ENCODE measurements around the gene ANO3. TPM values are rescaled to one million over a fixed set of nuclear protein-coding genes. Genes with fewer than 3 reads are reported as not detected.

ANO3 gene
- total RNA-seq, 2 experiments from 2014 or later, result not detected

DNA sequence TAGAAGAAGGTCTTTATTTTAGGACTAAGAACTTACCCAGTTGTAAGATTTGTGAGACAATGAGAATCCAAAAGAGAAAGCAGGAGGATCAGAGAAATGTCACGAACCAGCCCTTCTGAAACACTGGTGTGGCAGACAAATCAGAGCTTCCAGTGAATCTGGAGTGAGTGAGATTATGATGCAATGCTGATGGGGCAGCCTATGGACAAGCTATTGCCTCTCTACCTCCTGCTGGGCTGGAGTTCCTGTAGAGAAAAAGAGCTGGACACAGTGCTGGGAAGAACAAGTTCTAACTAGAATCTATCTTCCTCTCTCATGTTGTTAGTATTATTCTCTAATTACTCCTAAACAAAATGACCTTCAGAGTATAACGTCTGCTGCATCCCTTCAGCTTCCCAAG is 12.0 kb upstream of the ANO3 start:
- ChIA-PET POLR2A (no interaction called here), CTCF (no interaction called here)
- DNase-seq (no peak), ATAC-seq (ENCODE audit: poor library complexity) (no peak)
- H3K27me3 ChIP-seq (ENCODE audit: control insufficient read depth in 1 of 2, insufficient read depth in 2 of 2, low read length in 2 of 2), result no peaks in the 10 kb centered on the region
- no peak overlapping the region for H3K4me3 ChIP-seq (ENCODE audit: low read length)
- Mint-ChIP-seq H3K36me3 (ENCODE audit: low read depth) (no peaks in the 10 kb centered on the region), H3K27ac (no peak overlapping the region), H3K4me3 (no peak overlapping the region), H3K9me3 (peaks cover 3% of the 10 kb centered on the region), H3K27me3 (no peaks in the 10 kb centered on the region), H3K4me1 (ENCODE audit: low read depth) (no peaks in the 10 kb centered on the region)
- TF ChIP-seq, protein P1, sequence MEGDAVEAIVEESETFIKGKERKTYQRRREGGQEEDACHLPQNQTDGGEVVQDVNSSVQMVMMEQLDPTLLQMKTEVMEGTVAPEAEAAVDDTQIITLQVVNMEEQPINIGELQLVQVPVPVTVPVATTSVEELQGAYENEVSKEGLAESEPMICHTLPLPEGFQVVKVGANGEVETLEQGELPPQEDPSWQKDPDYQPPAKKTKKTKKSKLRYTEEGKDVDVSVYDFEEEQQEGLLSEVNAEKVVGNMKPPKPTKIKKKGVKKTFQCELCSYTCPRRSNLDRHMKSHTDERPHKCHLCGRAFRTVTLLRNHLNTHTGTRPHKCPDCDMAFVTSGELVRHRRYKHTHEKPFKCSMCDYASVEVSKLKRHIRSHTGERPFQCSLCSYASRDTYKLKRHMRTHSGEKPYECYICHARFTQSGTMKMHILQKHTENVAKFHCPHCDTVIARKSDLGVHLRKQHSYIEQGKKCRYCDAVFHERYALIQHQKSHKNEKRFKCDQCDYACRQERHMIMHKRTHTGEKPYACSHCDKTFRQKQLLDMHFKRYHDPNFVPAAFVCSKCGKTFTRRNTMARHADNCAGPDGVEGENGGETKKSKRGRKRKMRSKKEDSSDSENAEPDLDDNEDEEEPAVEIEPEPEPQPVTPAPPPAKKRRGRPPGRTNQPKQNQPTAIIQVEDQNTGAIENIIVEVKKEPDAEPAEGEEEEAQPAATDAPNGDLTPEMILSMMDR (IDR thresholded peaks at IDR 0.05), result no peak
- no peak overlapping the region for H3K27ac ChIP-seq (ENCODE audit: low read depth in 1 of 2, low read length in 2 of 2)
- H3K36me3 ChIP-seq (ENCODE audit: insufficient read depth, low read length), result no peaks in the 10 kb centered on the region
- intact Hi-C loops (cut with DNase I, micrococcal nuclease), result no loop called here
- H3K9me3 ChIP-seq (ENCODE audit: control insufficient read depth in 1 of 2, insufficient read depth in 1 of 2, low read length in 2 of 2), result no peaks in the 10 kb centered on the region
- H3K4me1 ChIP-seq (ENCODE audit: insufficient read depth, low read length), result no peaks in the 10 kb centered on the region

DNA sequence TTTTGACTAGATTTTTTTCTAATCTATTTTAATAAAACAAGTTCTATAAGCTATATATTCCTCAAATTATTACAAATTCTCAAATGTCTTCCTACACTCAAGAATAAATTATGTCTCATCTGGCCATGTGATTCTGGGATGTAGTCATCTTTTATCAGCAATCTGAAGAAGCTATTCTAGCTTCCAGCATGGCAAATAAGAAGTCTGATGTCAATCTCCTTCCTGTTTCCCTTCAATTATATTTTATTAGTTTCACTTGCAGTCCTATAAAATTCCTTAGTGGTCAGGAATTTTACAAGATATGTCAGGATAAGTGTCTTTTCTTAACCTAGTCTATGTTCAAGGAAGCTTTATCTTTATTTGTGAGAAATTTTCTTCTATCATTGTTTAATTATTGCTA is 10.4 kb upstream of the ANO3 start:
- TF ChIP-seq, protein P1 (IDR thresholded peaks at IDR 0.05), result no peak
- Histone ChIP-seq H3K36me3 (ENCODE audit: insufficient read depth, low read length) (no peaks in the 10 kb centered on the region), H3K4me3 (ENCODE audit: low read length) (no peak overlapping the region), H3K27me3 (ENCODE audit: control insufficient read depth in 1 of 2, insufficient read depth in 2 of 2, low read length in 2 of 2) (no peaks in the 10 kb centered on the region), H3K9me3 (ENCODE audit: control insufficient read depth in 1 of 2, insufficient read depth in 1 of 2, low read length in 2 of 2) (no peaks in the 10 kb centered on the region), H3K27ac (ENCODE audit: low read depth in 1 of 2, low read length in 2 of 2) (no peak overlapping the region), H3K4me1 (ENCODE audit: insufficient read depth, low read length) (no peaks in the 10 kb centered on the region)
- H3K9me3 Mint-ChIP-seq, result peaks cover 3% of the 10 kb centered on the region
- intact Hi-C loops (cut with DNase I, micrococcal nuclease), result no loop called here
- H3K4me3 Mint-ChIP-seq, result no peak overlapping the region
- H3K36me3 Mint-ChIP-seq (ENCODE audit: low read depth), result no peaks in the 10 kb centered on the region
- ChIA-PET CTCF (no interaction called here), POLR2A (no interaction called here)
- H3K27ac Mint-ChIP-seq, result no peak overlapping the region
- DNase-seq, result no peak
- ATAC-seq (ENCODE audit: poor library complexity), result no peak
- no peaks in the 10 kb centered on the region for H3K4me1 Mint-ChIP-seq (ENCODE audit: low read depth)
- no peaks in the 10 kb centered on the region for H3K27me3 Mint-ChIP-seq

DNA sequence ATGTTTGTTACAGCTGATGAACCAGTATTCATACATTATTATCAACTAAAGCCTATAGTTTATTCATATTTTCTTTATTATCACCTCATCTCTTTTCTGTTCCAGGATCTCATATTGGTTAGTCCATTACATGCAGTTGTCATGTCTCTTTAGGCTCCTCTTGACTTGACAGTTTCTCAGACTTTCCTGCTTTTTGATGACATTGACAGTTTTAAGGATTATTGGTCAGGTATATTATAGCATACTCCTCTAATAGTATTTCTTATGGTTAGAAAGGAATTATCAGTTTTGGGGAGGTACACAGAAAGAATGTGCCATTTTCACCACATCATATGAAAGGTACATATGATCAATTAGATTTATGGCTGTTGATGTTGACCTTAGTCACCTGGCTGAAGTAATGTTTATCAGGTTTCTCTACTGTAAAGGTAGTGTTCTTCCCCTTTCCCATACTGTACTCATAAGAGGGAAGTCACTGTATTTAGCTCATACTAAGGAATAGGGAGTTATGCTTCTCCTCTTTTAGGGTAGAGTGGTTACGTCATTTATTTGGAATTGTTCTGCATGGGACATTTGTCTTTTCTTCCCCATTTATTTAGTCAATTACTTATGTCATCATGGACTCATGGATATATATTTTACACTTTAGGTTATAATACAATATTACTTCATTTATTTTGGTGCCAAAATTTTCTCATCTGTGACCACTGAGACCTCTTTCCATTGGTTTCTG is 9.4 kb upstream of the ANO3 start:
- Histone ChIP-seq H3K4me3 (ENCODE audit: low read length) (no peak overlapping the region), H3K27me3 (ENCODE audit: control insufficient read depth in 1 of 2, insufficient read depth in 2 of 2, low read length in 2 of 2) (no peaks in the 10 kb centered on the region), H3K27ac (ENCODE audit: low read depth in 1 of 2, low read length in 2 of 2) (no peak overlapping the region), H3K36me3 (ENCODE audit: insufficient read depth, low read length) (no peaks in the 10 kb centered on the region), H3K4me1 (ENCODE audit: insufficient read depth, low read length) (no peaks in the 10 kb centered on the region), H3K9me3 (ENCODE audit: control insufficient read depth in 1 of 2, insufficient read depth in 1 of 2, low read length in 2 of 2) (no peaks in the 10 kb centered on the region)
- Mint-ChIP-seq H3K9me3 (peaks cover 3% of the 10 kb centered on the region), H3K4me3 (no peak overlapping the region), H3K27me3 (no peaks in the 10 kb centered on the region), H3K27ac (no peak overlapping the region), H3K4me1 (ENCODE audit: low read depth) (no peaks in the 10 kb centered on the region), H3K36me3 (ENCODE audit: low read depth) (no peaks in the 10 kb centered on the region)
- ChIA-PET POLR2A (no interaction called here), CTCF (no interaction called here)
- TF ChIP-seq, protein P1 (IDR thresholded peaks at IDR 0.05), result no peak
- no peak for ATAC-seq (ENCODE audit: poor library complexity)
- no peak for DNase-seq
- intact Hi-C loops (cut with DNase I, micrococcal nuclease), result no loop called here
